ENCODE data around the gene CRYBG2. TPM values are rescaled to one million over a fixed set of nuclear protein-coding genes. Genes with fewer than 3 reads are reported as not detected.

The CRYBG2 gene
- total RNA-seq (2021; ENCODE audit: unreplicated experiment): 0.64 TPM
- polyA plus RNA-seq (2012; ENCODE audit: insufficient read length): 1.8 TPM
- percentile 20 among the genes with signal in this experiment for Bru-seq, nascent RNA
- BruChase-seq, experiment 1, labeled RNA remaining after a 2-hour chase: percentile 19 among the genes with signal in this experiment
- BruChase-seq, experiment 2, labeled RNA remaining after a 6-hour chase: percentile 18 among the genes with signal in this experiment
- long read RNA-seq, partial matches to known transcripts: 1 of 2 reads
- long read RNA-seq, other reads (novel, unspliced or antisense): 1 of 2 reads

- Histone ChIP-seq H3K9me3 (ENCODE audit: control insufficient read depth, insufficient read depth, low read depth, low read length) (no peaks in the 10 kb centered on the region), H3K4me1 (ENCODE audit: control insufficient read depth, insufficient read depth, low read length) (peaks cover 15% of the 10 kb centered on the region), H3K36me3 (ENCODE audit: control insufficient read depth, insufficient read depth, low read length) (no peaks in the 10 kb centered on the region), H3K27ac (ENCODE audit: low read length) (no peak within 1 kb of the TSS), H3K4me3 (ENCODE audit: low read depth in 2 of 2, low read length in 2 of 2) (no peak within 1 kb of the TSS), H3K27me3 (ENCODE audit: control insufficient read depth, insufficient read depth, low read length) (no peaks in the 10 kb centered on the region)
- intact Hi-C loops (cut with micrococcal nuclease; ENCODE audit: unreplicated experiment): no loop called here
- ChIA-PET POLR2A (no interaction called here), CTCF (no interaction called here)
- TF ChIP-seq, protein P1, sequence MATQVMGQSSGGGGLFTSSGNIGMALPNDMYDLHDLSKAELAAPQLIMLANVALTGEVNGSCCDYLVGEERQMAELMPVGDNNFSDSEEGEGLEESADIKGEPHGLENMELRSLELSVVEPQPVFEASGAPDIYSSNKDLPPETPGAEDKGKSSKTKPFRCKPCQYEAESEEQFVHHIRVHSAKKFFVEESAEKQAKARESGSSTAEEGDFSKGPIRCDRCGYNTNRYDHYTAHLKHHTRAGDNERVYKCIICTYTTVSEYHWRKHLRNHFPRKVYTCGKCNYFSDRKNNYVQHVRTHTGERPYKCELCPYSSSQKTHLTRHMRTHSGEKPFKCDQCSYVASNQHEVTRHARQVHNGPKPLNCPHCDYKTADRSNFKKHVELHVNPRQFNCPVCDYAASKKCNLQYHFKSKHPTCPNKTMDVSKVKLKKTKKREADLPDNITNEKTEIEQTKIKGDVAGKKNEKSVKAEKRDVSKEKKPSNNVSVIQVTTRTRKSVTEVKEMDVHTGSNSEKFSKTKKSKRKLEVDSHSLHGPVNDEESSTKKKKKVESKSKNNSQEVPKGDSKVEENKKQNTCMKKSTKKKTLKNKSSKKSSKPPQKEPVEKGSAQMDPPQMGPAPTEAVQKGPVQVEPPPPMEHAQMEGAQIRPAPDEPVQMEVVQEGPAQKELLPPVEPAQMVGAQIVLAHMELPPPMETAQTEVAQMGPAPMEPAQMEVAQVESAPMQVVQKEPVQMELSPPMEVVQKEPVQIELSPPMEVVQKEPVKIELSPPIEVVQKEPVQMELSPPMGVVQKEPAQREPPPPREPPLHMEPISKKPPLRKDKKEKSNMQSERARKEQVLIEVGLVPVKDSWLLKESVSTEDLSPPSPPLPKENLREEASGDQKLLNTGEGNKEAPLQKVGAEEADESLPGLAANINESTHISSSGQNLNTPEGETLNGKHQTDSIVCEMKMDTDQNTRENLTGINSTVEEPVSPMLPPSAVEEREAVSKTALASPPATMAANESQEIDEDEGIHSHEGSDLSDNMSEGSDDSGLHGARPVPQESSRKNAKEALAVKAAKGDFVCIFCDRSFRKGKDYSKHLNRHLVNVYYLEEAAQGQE (IDR thresholded peaks at IDR 0.05; ENCODE audit: insufficient read depth in 1 of 2, low read depth in 2 of 2, low read length in 1 of 2): no peak
- TF ChIP-seq CTCF (IDR thresholded peaks at IDR 0.05) (no peak), POLR2AphosphoS5 (IDR thresholded peaks at IDR 0.05; ENCODE audit: low read depth, low read length) (no peak), TCF7L2 (IDR thresholded peaks at IDR 0.05; ENCODE audit: low read depth, low read length) (no peak), SIN3A (IDR thresholded peaks at IDR 0.05; ENCODE audit: borderline replicate concordance, insufficient read depth, low read depth, low read length) (no peak)
- no TSS peak for BruUV-seq (replicated peaks)
- DNase-seq (ENCODE audit: low read depth, low spot score): no peak
- in situ Hi-C loops (cut with HindIII; ENCODE audit: low pct_unique_long_range_greater_than_20kb, low sequenced_read_pairs): no loop called here
- peak; percentile 29; the same call in 1 of the 2 replicates for ATAC-seq
Measured at GRCh38 chr1:26353976-26354820, at the start of gene CRYBG2. Gene CRYBG2 (minus strand): TSS chr1:26354130. CDS start chr1:26346657, 7,473 bp downstream.

DNA sequence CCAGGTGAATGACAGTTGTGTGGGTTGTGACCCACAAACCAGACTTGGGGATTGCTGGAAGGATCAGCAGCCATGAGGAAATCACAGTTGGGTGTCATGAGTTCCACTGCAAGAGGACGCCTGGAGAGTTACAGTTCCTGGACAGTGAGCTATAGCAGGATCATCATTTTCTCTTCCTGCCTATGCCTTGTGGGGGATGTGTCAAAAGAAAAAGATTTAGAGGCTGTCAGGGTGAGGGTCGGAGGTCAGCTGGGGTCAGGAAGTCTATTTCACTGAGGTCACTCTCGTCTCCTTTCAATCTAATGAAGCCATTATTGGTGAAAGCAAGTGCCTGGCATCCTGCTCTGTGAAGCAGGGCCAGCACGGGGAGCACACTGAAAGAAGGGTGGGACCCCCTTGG lies 49.7 kb upstream of the CRYBG2 start:
- CTCF ChIA-PET: interaction anchor here (0.6 kb wide), 1 partner anchor 68 kb away, joined by 3 read pairs; no protein-coding TSS in a partner anchor

More for the DNA sequence above, 49.7 kb upstream of the CRYBG2 start:
- no peak overlapping the region for H3K27ac ChIP-seq (ENCODE audit: low read length)
- H3K27me3 ChIP-seq (ENCODE audit: control insufficient read depth, insufficient read depth, low read length): no peaks in the 10 kb centered on the region
- H3K4me1 ChIP-seq (ENCODE audit: control insufficient read depth, insufficient read depth, low read length): no peaks in the 10 kb centered on the region
- H3K4me3 ChIP-seq (ENCODE audit: low read depth in 2 of 2, low read length in 2 of 2): no peak overlapping the region
- in situ Hi-C loops (cut with HindIII; ENCODE audit: low pct_unique_long_range_greater_than_20kb, low sequenced_read_pairs) (no loop called here), intact Hi-C loops (cut with micrococcal nuclease; ENCODE audit: unreplicated experiment) (no loop called here)
- BruUV-seq (replicated peaks): no TSS peak
- H3K36me3 ChIP-seq (ENCODE audit: control insufficient read depth, insufficient read depth, low read length): no peaks in the 10 kb centered on the region
- POLR2A ChIA-PET: no interaction called here
- ATAC-seq (no peak), DNase-seq (ENCODE audit: low read depth, low spot score) (no peak)
- TF ChIP-seq, protein P1 (IDR thresholded peaks at IDR 0.05; ENCODE audit: insufficient read depth in 1 of 2, low read depth in 2 of 2, low read length in 1 of 2): no peak
- TF ChIP-seq TCF7L2 (IDR thresholded peaks at IDR 0.05; ENCODE audit: low read depth, low read length): no peak
- H3K9me3 ChIP-seq (ENCODE audit: control insufficient read depth, insufficient read depth, low read depth, low read length): no peaks in the 10 kb centered on the region

Data from Panc1 (cell line).